Ovary (tissue), 9 donors: ENCODE data around the gene JPH4. TPM values are rescaled to one million over a fixed set of nuclear protein-coding genes. Genes with fewer than 3 reads are reported as not detected.

Source experiments
- DNase-seq, 5 donors: peaks; one replicate each; pipeline ENCODE4 v3.0.0-alpha.2; 2019 to 2020
- H3K27ac ChIP-seq, 2 donors: fragments of 200-600 bp; one replicate each; pipeline versions ENCODE4 v1.5.1 to v1.8.0; 2019 to 2022
- H3K27me3 ChIP-seq: fragments of 200-600 bp; one replicate; pipeline ENCODE4 v1.8.0; 2022
- H3K36me3 ChIP-seq: fragments of 200-600 bp; sonication (generic); one replicate; pipeline ENCODE4 v1.5.1; 2019
- H3K4me1 ChIP-seq: one replicate; pipeline ENCODE4 v1.8.1; 2013; ENCODE audit warnings: mild to moderate bottlenecking, moderate library complexity; ENCODE audit not compliant: insufficient read depth
- H3K4me3 ChIP-seq: fragments of 200-600 bp; sonication (generic); one replicate; pipeline ENCODE4 v1.5.1; 2017
- H3K9me3 ChIP-seq, 2 donors: fragments of 200-600 bp in 1 of 2; sonication (generic) in 1 of 2; one replicate each; pipeline versions ENCODE4 v1.5.1 to v1.8.1; 2013 to 2019; ENCODE audit warnings: mild to moderate bottlenecking in 1 of 2, moderate library complexity in 1 of 2
- EP300 ChIP-seq: sonication (generic); formaldehyde crosslinking; IDR thresholded peaks from one replicate; pipeline ENCODE4 v1.6.1; 2017; ENCODE audit warnings: antibody characterized with exemption
- POLR2A ChIP-seq: fragments of 450-650 bp; IDR thresholded peaks from one replicate; pipeline ENCODE4 v1.6.1; 2017; ENCODE audit warnings: antibody characterized with exemption, mild to moderate bottlenecking, moderate library complexity
- WGBS, 3 donors: extraction: QIAGEN DNeasy Blood & Tissue Kit in 1 of 3; methylation state at CpG; one replicate each; pipeline versions ENCODE4 v1.1.5 to v1.1.7; 2013 to 2017; 5-methylcytosine and 5-hydroxymethylcytosine counted together
- intact Hi-C, 4 donors: fragments of 100-400 bp; cut with DNase I; formaldehyde crosslinking; loops; one replicate each; pipeline versions ENCODE4 v1.11.0 to v1.15.1; 2022 to 2023
- polyA plus RNA-seq, 2 donors: library from polyadenylated mRNA; stranded (reverse); fragments of 200-250 nt in 1 of 2; fragments of 350-450 nt in 1 of 2; fragmentation: Illumina TruSeq in 1 of 2; extraction: RNeasy Lipid Tissue Mini Kit (QIAGEN cat#74804) in 1 of 2; gene quantifications; one replicate each; pipeline ENCODE4 v1.2.3, GENCODE V29; 2013 to 2014
- total RNA-seq, 7 donors: library from RNA; depleted of rRNA in 2 of 7; stranded (reverse); fragments of >200 nt in 2 of 7; fragmentation: NEBNext Ultra II Directional in 3 of 7; extraction: Animal tissue kit (Norgen Biotek cat#: 25700) in 3 of 7; gene quantifications; one replicate each; pipeline versions ENCODE4 v1.1.0 to v1.2.4, GENCODE V29; 2016 to 2023
- TF ChIP-seq, protein P1 (sequence below), 3 donors: fragments of 450-650 bp in 2 of 3; fragments of 200-600 bp in 1 of 3; IDR thresholded peaks; one replicate each; pipeline versions ENCODE4 v1.5.1 to v1.8.0; 2016 to 2022; ENCODE audit warnings: antibody characterized with exemption in 3 of 3, mild to moderate bottlenecking in 1 of 3
- donor health status: DM: no; HTN: no; CAD: no; lungs with moderate emphysema.
- donor health status: DM: no; HTN: no; CAD: no.
- donor health status: Bipolar disorder and iron deficiency.
- donor health status: DM: yes; HTN: yes; CAD: no.
- donor health status: DM: no; HTN: no; CAD: no.
- donor health status: DM: yes; HTN: yes; CAD: no.

The JPH4 gene
- total and polyA plus RNA-seq, 9 donors: 7.4 to 43.5 (median 11.5) TPM

- TF ChIP-seq POLR2A (no peak), EP300 (no peak)
- TF ChIP-seq, protein P1, sequence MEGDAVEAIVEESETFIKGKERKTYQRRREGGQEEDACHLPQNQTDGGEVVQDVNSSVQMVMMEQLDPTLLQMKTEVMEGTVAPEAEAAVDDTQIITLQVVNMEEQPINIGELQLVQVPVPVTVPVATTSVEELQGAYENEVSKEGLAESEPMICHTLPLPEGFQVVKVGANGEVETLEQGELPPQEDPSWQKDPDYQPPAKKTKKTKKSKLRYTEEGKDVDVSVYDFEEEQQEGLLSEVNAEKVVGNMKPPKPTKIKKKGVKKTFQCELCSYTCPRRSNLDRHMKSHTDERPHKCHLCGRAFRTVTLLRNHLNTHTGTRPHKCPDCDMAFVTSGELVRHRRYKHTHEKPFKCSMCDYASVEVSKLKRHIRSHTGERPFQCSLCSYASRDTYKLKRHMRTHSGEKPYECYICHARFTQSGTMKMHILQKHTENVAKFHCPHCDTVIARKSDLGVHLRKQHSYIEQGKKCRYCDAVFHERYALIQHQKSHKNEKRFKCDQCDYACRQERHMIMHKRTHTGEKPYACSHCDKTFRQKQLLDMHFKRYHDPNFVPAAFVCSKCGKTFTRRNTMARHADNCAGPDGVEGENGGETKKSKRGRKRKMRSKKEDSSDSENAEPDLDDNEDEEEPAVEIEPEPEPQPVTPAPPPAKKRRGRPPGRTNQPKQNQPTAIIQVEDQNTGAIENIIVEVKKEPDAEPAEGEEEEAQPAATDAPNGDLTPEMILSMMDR (IDR thresholded peaks at IDR 0.05): no peak
- WGBS, 3 donors: 87 to 93% (median 88%) methylated on average over 12 of the region's 12 CpGs
- no peak for DNase-seq
- Histone ChIP-seq H3K4me1 (no peaks in the 10 kb centered on the region), H3K4me3 (no peak overlapping the region), H3K27me3 (no peaks in the 10 kb centered on the region), H3K27ac (no peak overlapping the region), H3K9me3 (no peaks in the 10 kb centered on the region), H3K36me3 (no peaks in the 10 kb centered on the region)
- intact Hi-C loops: loop anchor here in 1 of 4 donors (10.0 kb wide), 1 partner anchor 47 kb away; no protein-coding TSS in a partner anchor
Measured at GRCh38 chr14:23531391-23531790, 47.2 kb downstream of the JPH4 start.

DNA sequence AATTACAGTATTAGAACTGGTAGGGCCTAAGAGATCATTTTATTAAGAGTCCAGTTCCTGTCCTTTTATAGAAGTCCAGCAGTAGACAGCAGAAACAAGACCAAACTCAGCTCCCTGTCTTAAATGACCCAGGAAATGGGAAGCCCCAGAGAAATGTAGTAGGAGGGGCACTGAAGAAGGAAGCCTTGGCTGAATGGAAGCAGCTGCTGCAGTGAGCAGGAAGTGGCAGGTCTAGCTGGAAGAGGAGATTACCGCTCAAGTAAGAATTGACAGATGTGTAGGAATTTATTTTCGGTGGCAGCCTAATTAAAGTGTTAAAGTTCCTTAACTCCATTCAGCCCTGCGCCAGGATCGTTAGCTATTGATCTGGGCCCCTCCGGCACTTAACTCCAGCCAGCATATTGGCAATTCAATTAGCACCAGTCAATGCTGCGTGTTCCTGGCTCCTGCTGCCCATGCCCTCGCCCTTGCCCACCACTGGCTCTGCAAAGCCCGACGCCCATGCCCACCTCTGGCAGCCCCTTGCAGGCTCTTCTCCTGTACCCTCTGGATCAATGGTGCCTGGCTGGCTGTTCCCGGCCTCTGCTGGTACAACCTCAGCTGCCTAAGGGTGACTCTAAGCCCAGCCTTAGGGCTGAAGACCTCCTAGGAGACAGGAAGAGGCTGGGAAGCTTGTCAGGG, 48.1 kb downstream of the JPH4 start:
- intact Hi-C loops: loop anchor here in 1 of 4 donors (10.0 kb wide), 1 partner anchor 46 kb away; no protein-coding TSS in a partner anchor
- H3K36me3 ChIP-seq: no peaks in the 10 kb centered on the region
- H3K4me1 ChIP-seq: no peaks in the 10 kb centered on the region
- WGBS, 3 donors: 68 to 71% (median 70%) methylated on average over 10 of the region's 10 CpGs
- TF ChIP-seq, protein P1 (IDR thresholded peaks at IDR 0.05): no peak
- TF ChIP-seq EP300 (no peak), POLR2A (no peak)
- H3K4me3 ChIP-seq: no peak overlapping the region
- no peaks in the 10 kb centered on the region for H3K27me3 ChIP-seq
- H3K27ac ChIP-seq: no peak overlapping the region
- H3K9me3 ChIP-seq: no peaks in the 10 kb centered on the region
- no peak for DNase-seq

DNA sequence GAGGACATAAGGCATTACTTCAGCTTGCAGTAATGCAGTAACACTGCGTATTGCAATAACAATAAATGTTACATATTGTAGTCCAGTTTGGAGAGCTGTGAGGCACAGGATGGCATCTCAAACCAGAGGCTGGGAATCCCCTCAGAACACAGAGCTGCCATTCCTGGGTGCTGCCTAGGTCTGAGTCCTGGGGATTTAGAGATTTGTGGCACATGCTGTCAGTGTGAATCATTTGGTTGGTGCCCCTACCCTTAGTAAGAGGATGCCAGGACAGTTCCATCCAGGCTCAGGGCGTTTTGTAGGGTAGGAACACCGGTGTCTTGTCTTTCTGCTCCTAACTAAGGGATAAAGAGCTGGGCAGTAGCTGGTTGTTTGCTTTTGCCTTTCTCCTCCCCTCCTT, 49.6 kb downstream of the JPH4 start:
- WGBS, 3 donors: 73 to 85% (median 76%) methylated on average over 3 of the region's 3 CpGs
- intact Hi-C loops: no loop called here
- H3K4me1 ChIP-seq: no peaks in the 10 kb centered on the region
- no peak overlapping the region for H3K27ac ChIP-seq
- H3K9me3 ChIP-seq: no peaks in the 10 kb centered on the region
- H3K36me3 ChIP-seq: no peaks in the 10 kb centered on the region
- no peak for DNase-seq
- TF ChIP-seq EP300 (no peak), POLR2A (no peak)
- TF ChIP-seq, protein P1 (IDR thresholded peaks at IDR 0.05): no peak
- H3K4me3 ChIP-seq: no peak overlapping the region
- H3K27me3 ChIP-seq: no peaks in the 10 kb centered on the region

- H3K36me3 ChIP-seq: no peaks in the 10 kb centered on the region
- 53 to 75% (median 73%) methylated on average over 1 of the region's 1 CpG for WGBS, 3 donors
- no peak overlapping the region for H3K27ac ChIP-seq
- H3K4me1 ChIP-seq: no peaks in the 10 kb centered on the region
- intact Hi-C loops: no loop called here
- TF ChIP-seq, protein P1 (IDR thresholded peaks at IDR 0.05): no peak
- TF ChIP-seq EP300 (no peak), POLR2A (no peak)
- no peaks in the 10 kb centered on the region for H3K27me3 ChIP-seq
- H3K9me3 ChIP-seq: no peaks in the 10 kb centered on the region
- DNase-seq: no peak
- H3K4me3 ChIP-seq: no peak overlapping the region
Measured at GRCh38 chr14:23528555-23528954, 50.0 kb downstream of the JPH4 start.
